Thyroid gland (tissue), 4 donors: Measurements from ENCODE around the gene TBC1D5.

Source experiments
- POLR2A ChIP-seq, 2 donors: fragments of 450-650 bp; IDR thresholded peaks; one replicate each; pipeline ENCODE4 v1.6.1; 2017; ENCODE audit warnings: antibody characterized with exemption in 2 of 2, mild to moderate bottlenecking in 2 of 2, moderate library complexity in 1 of 2
- TF ChIP-seq, protein P1 (sequence below), 6 experiments: fragments of 200-600 bp in 3 of 6; fragments of 450-650 bp in 3 of 6; sonication (generic) in 3 of 6; IDR thresholded peaks; one replicate each; pipeline ENCODE4 v1.5.1; 2016 to 2019; ENCODE audit warnings: antibody characterized with exemption in 6 of 6, mild to moderate bottlenecking in 2 of 6, inconsistent platforms in 1 of 6, moderate library complexity in 1 of 6

DNA sequence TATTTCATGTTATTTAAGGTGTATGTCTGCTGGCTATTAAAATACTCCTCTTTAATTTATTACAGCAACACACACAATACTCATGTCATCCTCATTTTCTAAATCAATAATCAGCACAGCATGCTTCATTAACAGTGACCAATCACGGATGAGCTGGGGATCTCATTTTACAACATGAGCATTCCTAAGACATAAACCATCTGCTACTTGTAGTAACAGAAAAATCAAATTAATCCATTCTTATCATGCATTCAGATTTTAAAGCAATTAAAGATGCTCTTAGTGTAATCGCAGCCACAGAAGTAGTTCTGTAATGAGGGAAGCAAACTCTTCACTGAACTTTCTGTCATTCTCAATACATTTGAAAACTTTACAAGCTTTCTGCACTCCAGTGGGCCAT is 191.1 kb downstream of the TBC1D5 start:
- TF ChIP-seq, protein P1, sequence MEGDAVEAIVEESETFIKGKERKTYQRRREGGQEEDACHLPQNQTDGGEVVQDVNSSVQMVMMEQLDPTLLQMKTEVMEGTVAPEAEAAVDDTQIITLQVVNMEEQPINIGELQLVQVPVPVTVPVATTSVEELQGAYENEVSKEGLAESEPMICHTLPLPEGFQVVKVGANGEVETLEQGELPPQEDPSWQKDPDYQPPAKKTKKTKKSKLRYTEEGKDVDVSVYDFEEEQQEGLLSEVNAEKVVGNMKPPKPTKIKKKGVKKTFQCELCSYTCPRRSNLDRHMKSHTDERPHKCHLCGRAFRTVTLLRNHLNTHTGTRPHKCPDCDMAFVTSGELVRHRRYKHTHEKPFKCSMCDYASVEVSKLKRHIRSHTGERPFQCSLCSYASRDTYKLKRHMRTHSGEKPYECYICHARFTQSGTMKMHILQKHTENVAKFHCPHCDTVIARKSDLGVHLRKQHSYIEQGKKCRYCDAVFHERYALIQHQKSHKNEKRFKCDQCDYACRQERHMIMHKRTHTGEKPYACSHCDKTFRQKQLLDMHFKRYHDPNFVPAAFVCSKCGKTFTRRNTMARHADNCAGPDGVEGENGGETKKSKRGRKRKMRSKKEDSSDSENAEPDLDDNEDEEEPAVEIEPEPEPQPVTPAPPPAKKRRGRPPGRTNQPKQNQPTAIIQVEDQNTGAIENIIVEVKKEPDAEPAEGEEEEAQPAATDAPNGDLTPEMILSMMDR (IDR thresholded peaks at IDR 0.05) = no peak
- TF ChIP-seq POLR2A (IDR thresholded peaks at IDR 0.05) = no peak
